Keratinocyte (primary cell): ENCODE results near the gene SLC8A1. TPM values are rescaled to one million over a fixed set of nuclear protein-coding genes. Genes with fewer than 3 reads are reported as not detected.

Experiments used
- DNase-seq: peaks from one replicate; pipeline ENCODE4 v3.0.0-alpha.2; 2011; ENCODE audit warnings: low read depth, missing footprints, low spot score
- FAIRE-seq: peaks from 2 replicates; lab custom pipeline; 2011; peaks lifted over from hg19 to GRCh38; lab: Jason Lieb, UNC
- H2AFZ ChIP-seq: 2 replicates; pipeline ENCODE4 v1.6.0; 2012; ENCODE audit warnings: low read length, control low read depth, inconsistent platforms; ENCODE audit not compliant: control insufficient read depth
- H3K27ac ChIP-seq: 2 replicates; pipeline ENCODE4 v1.5.1; 2011; ENCODE audit warnings: low read length; ENCODE audit not compliant: control insufficient read depth, insufficient read depth
- H3K27me3 ChIP-seq: 3 replicates; pipeline ENCODE4 v1.6.0; 2011; ENCODE audit warnings: low read length; ENCODE audit not compliant: control insufficient read depth, insufficient read depth; ENCODE audit errors: extremely low read depth
- H3K36me3 ChIP-seq, 2 experiments: 2 replicates in 1 of 2; 3 replicates in 1 of 2; pipeline ENCODE4 v1.5.1; 2011; ENCODE audit warnings: low read length in 2 of 2, mild to moderate bottlenecking in 1 of 2; ENCODE audit not compliant: control insufficient read depth in 2 of 2, insufficient read depth in 2 of 2; ENCODE audit errors: extremely low read depth in 1 of 2
- H3K4me1 ChIP-seq: 3 replicates; pipeline ENCODE4 v1.5.1; 2011; ENCODE audit warnings: low read length; ENCODE audit not compliant: control insufficient read depth, insufficient read depth; ENCODE audit errors: extremely low read depth
- H3K4me2 ChIP-seq: 3 replicates; pipeline ENCODE4 v1.6.0; 2011; ENCODE audit warnings: low read depth, low read length; ENCODE audit not compliant: control insufficient read depth, insufficient read depth; ENCODE audit errors: extremely low read depth
- H3K4me3 ChIP-seq, 3 experiments: fragments of 200-600 bp in 1 of 3; sonication (generic) in 1 of 3; 2 replicates in 2 of 3; 3 replicates in 1 of 3; pipeline ENCODE4 v1.5.1; 2011 to 2016; ENCODE audit warnings: low read length in 3 of 3, mild to moderate bottlenecking in 3 of 3, control low read depth in 2 of 3, inconsistent platforms in 1 of 3, low read depth in 1 of 3, mixed read lengths in 1 of 3, mixed run types in 1 of 3, moderate library complexity in 1 of 3; ENCODE audit not compliant: control insufficient read depth in 2 of 3, insufficient read depth in 2 of 3; ENCODE audit errors: extremely low read depth in 1 of 3
- H3K79me2 ChIP-seq: 2 replicates; pipeline ENCODE4 v1.6.0; 2012; ENCODE audit warnings: low read length; ENCODE audit not compliant: control insufficient read depth, insufficient read depth
- H3K9ac ChIP-seq: 3 replicates; pipeline ENCODE4 v1.6.0; 2011; ENCODE audit warnings: low read length; ENCODE audit not compliant: control insufficient read depth, insufficient read depth; ENCODE audit errors: extremely low read depth
- H3K9me1 ChIP-seq: 3 replicates; pipeline ENCODE4 v1.6.0; 2011; ENCODE audit warnings: low read length; ENCODE audit not compliant: control insufficient read depth, insufficient read depth; ENCODE audit errors: extremely low read depth
- H3K9me3 ChIP-seq: 2 replicates; pipeline ENCODE4 v1.5.1; 2012; ENCODE audit warnings: low read depth, low read length; ENCODE audit not compliant: control insufficient read depth
- H4K20me1 ChIP-seq: 3 replicates; pipeline ENCODE4 v1.6.0; 2011; ENCODE audit warnings: low read length; ENCODE audit not compliant: control insufficient read depth, insufficient read depth; ENCODE audit errors: extremely low read depth
- EZH2 ChIP-seq: IDR thresholded peaks from one replicate; pipeline ENCODE4 v1.6.1; 2012; ENCODE audit warnings: inconsistent platforms, mild to moderate bottlenecking, low read length, moderate library complexity
- dilution Hi-C: fragments of 300-500 bp; cut with MboI; formaldehyde crosslinking; loops from one replicate; pipeline ENCODE4 v1.7.0; 2020; ENCODE audit warnings: low sequenced_read_pairs; ENCODE audit not compliant: extremely low pct_ligation_motif_present
- polyA plus RNA-seq, 5 experiments: library from polyadenylated mRNA; depleted of rRNA in 3 of 5; stranded (reverse) in 3 of 5; stranded (forward) in 1 of 5; unstranded in 1 of 5; fragments of >200 nt; gene quantifications; 1 replicate in 1 of 5; 2 replicates in 3 of 5; 3 replicates in 1 of 5; pipeline versions ENCODE4 v1.2.1 to v1.2.3, GENCODE V29; 2011 to 2012; ENCODE audit warnings: missing spikeins in 2 of 5, low read depth in 1 of 5, low replicate concordance in 1 of 5
- TF ChIP-seq, protein P1 (sequence below), 3 experiments: IDR thresholded peaks in 1 of 3; conservative IDR thresholded peaks in 1 of 3; optimal IDR thresholded peaks in 1 of 3; 2 replicates in 2 of 3; 3 replicates in 1 of 3; pipeline versions ENCODE3 to v1.5.1; 2011; ENCODE audit warnings: low read length in 3 of 3, mild to moderate bottlenecking in 3 of 3, moderate library complexity in 2 of 3, control low read depth in 1 of 3, inconsistent platforms in 1 of 3; ENCODE audit not compliant: insufficient read depth in 2 of 3; ENCODE audit errors: extremely low read depth in 1 of 3

The SLC8A1 gene
- polyA plus RNA-seq, 1 donor (not counting 4 experiments of a cell fraction or from before 2014, with no cell fraction given) = 2.7 TPM

GRCh38 chr2:40299781-40300180 is 152.1 kb downstream of the SLC8A1 start:
- Histone ChIP-seq H3K27me3 (no peaks in the 10 kb centered on the region), H2AFZ (no peak overlapping the region), H3K9ac (no peak overlapping the region), H3K27ac (no peak overlapping the region), H3K79me2 (no peaks in the 10 kb centered on the region), H3K4me3 (no peak overlapping the region), H3K9me3 (no peaks in the 10 kb centered on the region), H3K9me1 (no peaks in the 10 kb centered on the region), H3K4me2 (no peak overlapping the region), H3K4me1 (peaks cover 6% of the 10 kb centered on the region), H4K20me1 (no peaks in the 10 kb centered on the region), H3K36me3 (no peaks in the 10 kb centered on the region)
- FAIRE-seq = no peak
- TF ChIP-seq, protein P1, sequence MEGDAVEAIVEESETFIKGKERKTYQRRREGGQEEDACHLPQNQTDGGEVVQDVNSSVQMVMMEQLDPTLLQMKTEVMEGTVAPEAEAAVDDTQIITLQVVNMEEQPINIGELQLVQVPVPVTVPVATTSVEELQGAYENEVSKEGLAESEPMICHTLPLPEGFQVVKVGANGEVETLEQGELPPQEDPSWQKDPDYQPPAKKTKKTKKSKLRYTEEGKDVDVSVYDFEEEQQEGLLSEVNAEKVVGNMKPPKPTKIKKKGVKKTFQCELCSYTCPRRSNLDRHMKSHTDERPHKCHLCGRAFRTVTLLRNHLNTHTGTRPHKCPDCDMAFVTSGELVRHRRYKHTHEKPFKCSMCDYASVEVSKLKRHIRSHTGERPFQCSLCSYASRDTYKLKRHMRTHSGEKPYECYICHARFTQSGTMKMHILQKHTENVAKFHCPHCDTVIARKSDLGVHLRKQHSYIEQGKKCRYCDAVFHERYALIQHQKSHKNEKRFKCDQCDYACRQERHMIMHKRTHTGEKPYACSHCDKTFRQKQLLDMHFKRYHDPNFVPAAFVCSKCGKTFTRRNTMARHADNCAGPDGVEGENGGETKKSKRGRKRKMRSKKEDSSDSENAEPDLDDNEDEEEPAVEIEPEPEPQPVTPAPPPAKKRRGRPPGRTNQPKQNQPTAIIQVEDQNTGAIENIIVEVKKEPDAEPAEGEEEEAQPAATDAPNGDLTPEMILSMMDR (optimal IDR thresholded peaks at IDR 0.05 in 1 of 3, IDR thresholded peaks at IDR 0.05 in 1 of 3, conservative IDR thresholded peaks at IDR 0.05 in 1 of 3; ENCODE audit: extremely low read depth in 1 of 3, insufficient read depth in 2 of 3, low read length in 3 of 3) = no peak
- no peak for TF ChIP-seq EZH2
- dilution Hi-C loops = no loop called here
- DNase-seq = no peak

DNA sequence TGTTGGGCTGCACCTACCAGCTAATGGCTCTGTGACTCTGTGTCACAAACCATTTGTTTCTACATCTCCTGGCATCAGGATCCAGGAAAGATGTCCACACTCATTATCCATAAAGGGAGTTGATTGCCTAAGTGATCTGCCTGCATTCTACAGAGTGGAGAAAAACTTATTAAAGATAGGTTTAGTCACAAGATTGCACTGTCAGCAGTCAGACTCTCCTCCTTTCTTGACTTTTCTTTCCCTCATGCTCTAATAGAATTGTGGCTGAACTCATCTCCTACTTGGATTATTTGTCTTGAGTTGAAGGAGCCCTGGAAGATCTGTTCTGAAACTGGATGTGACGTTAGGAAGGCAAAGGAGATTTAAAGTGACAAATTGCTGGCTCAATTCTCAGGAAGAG is 152.7 kb downstream of the SLC8A1 start:
- Histone ChIP-seq H3K4me1 (peaks cover 6% of the 10 kb centered on the region), H3K79me2 (no peaks in the 10 kb centered on the region), H3K9me1 (no peaks in the 10 kb centered on the region), H3K27ac (no peak overlapping the region), H3K9ac (no peak overlapping the region), H3K4me3 (no peak overlapping the region), H4K20me1 (no peaks in the 10 kb centered on the region), H3K9me3 (no peaks in the 10 kb centered on the region), H2AFZ (no peak overlapping the region), H3K4me2 (no peak overlapping the region), H3K27me3 (no peaks in the 10 kb centered on the region), H3K36me3 (no peaks in the 10 kb centered on the region)
- no peak for DNase-seq
- dilution Hi-C loops = no loop called here
- FAIRE-seq = no peak
- TF ChIP-seq, protein P1 (optimal IDR thresholded peaks at IDR 0.05 in 1 of 3, IDR thresholded peaks at IDR 0.05 in 1 of 3, conservative IDR thresholded peaks at IDR 0.05 in 1 of 3; ENCODE audit: extremely low read depth in 1 of 3, insufficient read depth in 2 of 3, low read length in 3 of 3) = no peak
- no peak for TF ChIP-seq EZH2
